ENCODE data around the gene PTGER1. TPM values are rescaled to one million over a fixed set of nuclear protein-coding genes. Genes with fewer than 3 reads are reported as not detected.

Gene PTGER1
- total and polyA plus RNA-seq, 9 of the 15 experiments (the other 6 are each of a cell fraction or from before 2014, with no cell fraction given), result 0.06 to 0.36 (median 0.31) TPM; not detected in 5

DNA sequence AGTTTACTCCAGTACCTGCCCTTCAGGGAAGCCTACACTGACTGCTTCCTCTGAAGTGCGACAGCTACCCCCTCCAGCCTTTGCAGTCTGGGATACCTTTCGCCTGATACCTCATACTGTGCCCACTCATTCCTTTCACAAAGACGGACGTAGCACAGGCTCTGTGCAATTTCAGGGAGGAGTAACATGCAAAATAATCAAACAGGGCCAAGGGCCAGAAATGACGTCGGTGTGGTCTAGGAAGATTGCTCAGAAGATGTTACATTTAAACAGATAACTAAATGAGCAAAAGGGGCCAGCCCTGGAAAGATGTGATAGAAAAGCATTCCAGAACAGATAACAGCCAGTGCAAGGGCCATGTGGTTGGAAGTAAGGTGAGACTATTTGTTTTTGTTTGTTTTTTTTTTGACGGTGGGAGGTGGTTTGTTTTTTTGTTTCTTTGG is 49.4 kb downstream of the PTGER1 start (continued):
- TF ChIP-seq SAFB (IDR thresholded peaks at IDR 0.05; ENCODE audit: borderline replicate concordance, low read depth, low read length) (no peak), SMARCA4 (IDR thresholded peaks at IDR 0.05) (peak; percentile 74), EWSR1 (IDR thresholded peaks at IDR 0.05; ENCODE audit: borderline replicate concordance, low read depth, partially characterized antibody) (no peak), FOXJ2 (tag; IDR thresholded peaks at IDR 0.05) (no peak), NCOA1 (IDR thresholded peaks at IDR 0.05; ENCODE audit: low read depth) (no peak), ZNF263 (CRISPR knock-in tag; IDR thresholded peaks at IDR 0.05; ENCODE audit: borderline replicate concordance) (no peak), MYNN (IDR thresholded peaks at IDR 0.05) (no peak), MYNN (CRISPR knock-in tag; IDR thresholded peaks at IDR 0.05) (no peak), FIP1L1 (IDR thresholded peaks at IDR 0.05; ENCODE audit: low read depth, low read length, poor library complexity, severe bottlenecking) (no peak), CHD2 (IDR thresholded peaks at IDR 0.05; ENCODE audit: low read depth, low read length) (no peak), CBFB (CRISPR knock-in tag; IDR thresholded peaks at IDR 0.05) (no peak), MTA1 (IDR thresholded peaks at IDR 0.05; ENCODE audit: borderline replicate concordance) (peak; percentile 67; the same call in 1 of the 2 replicates), DMBX1 (CRISPR knock-in tag; IDR thresholded peaks at IDR 0.05; ENCODE audit: borderline replicate concordance) (no peak), FOXP1 (CRISPR knock-in tag; IDR thresholded peaks at IDR 0.05) (0 out of 2 replicates have a peak, but pooled peaks have one; percentile 57), YBX1 (IDR thresholded peaks at IDR 0.05) (no peak), POLR3A (IDR thresholded peaks at IDR 0.05; ENCODE audit: borderline replicate concordance, extremely low read depth, insufficient read depth, insufficient read length) (no peak), FOXM1 (IDR thresholded peaks at IDR 0.05; ENCODE audit: low read depth) (peak; percentile 49; the same call in 1 of the 2 replicates), FOXM1 (CRISPR knock-in tag; IDR thresholded peaks at IDR 0.05; ENCODE audit: low read depth) (no peak), CLOCK (CRISPR knock-in tag; IDR thresholded peaks at IDR 0.05; ENCODE audit: borderline replicate concordance) (no peak), ZNF175 (CRISPR knock-in tag; IDR thresholded peaks at IDR 0.05; ENCODE audit: low read depth) (no peak)
- TF ChIP-seq, protein P1, sequence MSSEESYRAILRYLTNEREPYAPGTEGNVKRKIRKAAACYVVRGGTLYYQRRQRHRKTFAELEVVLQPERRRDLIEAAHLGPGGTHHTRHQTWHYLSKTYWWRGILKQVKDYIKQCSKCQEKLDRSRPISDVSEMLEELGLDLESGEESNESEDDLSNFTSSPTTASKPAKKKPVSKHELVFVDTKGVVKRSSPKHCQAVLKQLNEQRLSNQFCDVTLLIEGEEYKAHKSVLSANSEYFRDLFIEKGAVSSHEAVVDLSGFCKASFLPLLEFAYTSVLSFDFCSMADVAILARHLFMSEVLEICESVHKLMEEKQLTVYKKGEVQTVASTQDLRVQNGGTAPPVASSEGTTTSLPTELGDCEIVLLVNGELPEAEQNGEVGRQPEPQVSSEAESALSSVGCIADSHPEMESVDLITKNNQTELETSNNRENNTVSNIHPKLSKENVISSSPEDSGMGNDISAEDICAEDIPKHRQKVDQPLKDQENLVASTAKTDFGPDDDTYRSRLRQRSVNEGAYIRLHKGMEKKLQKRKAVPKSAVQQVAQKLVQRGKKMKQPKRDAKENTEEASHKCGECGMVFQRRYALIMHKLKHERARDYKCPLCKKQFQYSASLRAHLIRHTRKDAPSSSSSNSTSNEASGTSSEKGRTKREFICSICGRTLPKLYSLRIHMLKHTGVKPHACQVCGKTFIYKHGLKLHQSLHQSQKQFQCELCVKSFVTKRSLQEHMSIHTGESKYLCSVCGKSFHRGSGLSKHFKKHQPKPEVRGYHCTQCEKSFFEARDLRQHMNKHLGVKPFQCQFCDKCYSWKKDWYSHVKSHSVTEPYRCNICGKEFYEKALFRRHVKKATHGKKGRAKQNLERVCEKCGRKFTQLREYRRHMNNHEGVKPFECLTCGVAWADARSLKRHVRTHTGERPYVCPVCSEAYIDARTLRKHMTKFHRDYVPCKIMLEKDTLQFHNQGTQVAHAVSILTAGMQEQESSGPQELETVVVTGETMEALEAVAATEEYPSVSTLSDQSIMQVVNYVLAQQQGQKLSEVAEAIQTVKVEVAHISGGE (CRISPR knock-in tag; IDR thresholded peaks at IDR 0.05), result no peak; a peak in 1 of 6 replicates
